Upper lobe of left lung (tissue), 4 donors: ENCODE results near the gene PRELID1.

Source experiments
- POLR2A ChIP-seq, 4 donors: fragments of 450-650 bp; IDR thresholded peaks; one replicate each; pipeline ENCODE4 v1.5.1; 2016 to 2017; ENCODE audit warnings: antibody characterized with exemption in 4 of 4, mild to moderate bottlenecking in 2 of 4
- TF ChIP-seq, protein P1 (sequence below), 6 experiments: fragments of 450-650 bp in 4 of 6; fragments of 200-600 bp in 2 of 6; sonication (generic) in 2 of 6; IDR thresholded peaks; one replicate each; pipeline ENCODE4 v1.5.1; 2016 to 2019; ENCODE audit warnings: antibody characterized with exemption in 6 of 6

DNA sequence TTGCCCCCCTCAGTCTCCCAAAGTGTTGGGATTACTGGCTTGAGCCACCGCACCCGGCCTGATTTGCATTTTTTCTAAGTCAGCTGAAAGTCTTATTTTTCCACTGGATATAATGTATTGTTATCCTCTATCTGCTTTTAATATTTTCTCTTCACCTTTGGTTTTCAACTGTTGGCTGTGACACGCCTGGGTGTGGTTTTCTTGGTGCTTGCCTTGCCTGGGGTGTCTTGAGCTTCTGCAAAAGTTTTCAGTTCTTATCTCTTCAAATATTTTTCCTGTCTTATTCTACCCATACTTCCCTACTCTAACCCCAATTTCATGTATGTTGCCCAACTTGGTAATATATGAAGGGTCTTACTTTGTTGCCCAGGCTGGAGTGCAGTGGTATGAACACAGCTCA, 12.4 kb downstream of the PRELID1 start:
- no peak for TF ChIP-seq POLR2A (IDR thresholded peaks at IDR 0.05)
- TF ChIP-seq, protein P1, sequence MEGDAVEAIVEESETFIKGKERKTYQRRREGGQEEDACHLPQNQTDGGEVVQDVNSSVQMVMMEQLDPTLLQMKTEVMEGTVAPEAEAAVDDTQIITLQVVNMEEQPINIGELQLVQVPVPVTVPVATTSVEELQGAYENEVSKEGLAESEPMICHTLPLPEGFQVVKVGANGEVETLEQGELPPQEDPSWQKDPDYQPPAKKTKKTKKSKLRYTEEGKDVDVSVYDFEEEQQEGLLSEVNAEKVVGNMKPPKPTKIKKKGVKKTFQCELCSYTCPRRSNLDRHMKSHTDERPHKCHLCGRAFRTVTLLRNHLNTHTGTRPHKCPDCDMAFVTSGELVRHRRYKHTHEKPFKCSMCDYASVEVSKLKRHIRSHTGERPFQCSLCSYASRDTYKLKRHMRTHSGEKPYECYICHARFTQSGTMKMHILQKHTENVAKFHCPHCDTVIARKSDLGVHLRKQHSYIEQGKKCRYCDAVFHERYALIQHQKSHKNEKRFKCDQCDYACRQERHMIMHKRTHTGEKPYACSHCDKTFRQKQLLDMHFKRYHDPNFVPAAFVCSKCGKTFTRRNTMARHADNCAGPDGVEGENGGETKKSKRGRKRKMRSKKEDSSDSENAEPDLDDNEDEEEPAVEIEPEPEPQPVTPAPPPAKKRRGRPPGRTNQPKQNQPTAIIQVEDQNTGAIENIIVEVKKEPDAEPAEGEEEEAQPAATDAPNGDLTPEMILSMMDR (IDR thresholded peaks at IDR 0.05), result no peak
